GM18951 (cell line): Measurements from ENCODE around the gene HLA-DMB.

Experiments used
- POLR2A ChIP-seq: IDR thresholded peaks from 4 replicates; pipeline ENCODE4 v1.6.1; 2011; ENCODE audit warnings: mild to moderate bottlenecking; ENCODE audit not compliant: insufficient read length, insufficient read depth; ENCODE audit errors: extremely low read depth
- in situ Hi-C: fragments of 300-500 bp; cut with MboI; formaldehyde crosslinking; loops from one replicate; pipeline ENCODE4 v1.12.0; 2022; ENCODE audit warnings: low sequenced_read_pairs, mixed read lengths, inconsistent platforms; ENCODE audit not compliant: unreplicated experiment

HLA-DMB gene

GRCh38 chr6:32940656-32941213 lies at the start of gene HLA-DMB:
Gene HLA-DMB (minus strand): TSS chr6:32941028. CDS start chr6:32940807, 221 bp downstream.
- in situ Hi-C loops: loop anchor here (5.0 kb wide), 1 partner anchor 53 kb away; no protein-coding TSS in a partner anchor
- peak; percentile 73 for TF ChIP-seq POLR2A

GRCh38 chr6:32989368-32989767 lies 48.5 kb upstream of the HLA-DMB start:
- TF ChIP-seq POLR2A: no peak
- in situ Hi-C loops: no loop called here

DNA sequence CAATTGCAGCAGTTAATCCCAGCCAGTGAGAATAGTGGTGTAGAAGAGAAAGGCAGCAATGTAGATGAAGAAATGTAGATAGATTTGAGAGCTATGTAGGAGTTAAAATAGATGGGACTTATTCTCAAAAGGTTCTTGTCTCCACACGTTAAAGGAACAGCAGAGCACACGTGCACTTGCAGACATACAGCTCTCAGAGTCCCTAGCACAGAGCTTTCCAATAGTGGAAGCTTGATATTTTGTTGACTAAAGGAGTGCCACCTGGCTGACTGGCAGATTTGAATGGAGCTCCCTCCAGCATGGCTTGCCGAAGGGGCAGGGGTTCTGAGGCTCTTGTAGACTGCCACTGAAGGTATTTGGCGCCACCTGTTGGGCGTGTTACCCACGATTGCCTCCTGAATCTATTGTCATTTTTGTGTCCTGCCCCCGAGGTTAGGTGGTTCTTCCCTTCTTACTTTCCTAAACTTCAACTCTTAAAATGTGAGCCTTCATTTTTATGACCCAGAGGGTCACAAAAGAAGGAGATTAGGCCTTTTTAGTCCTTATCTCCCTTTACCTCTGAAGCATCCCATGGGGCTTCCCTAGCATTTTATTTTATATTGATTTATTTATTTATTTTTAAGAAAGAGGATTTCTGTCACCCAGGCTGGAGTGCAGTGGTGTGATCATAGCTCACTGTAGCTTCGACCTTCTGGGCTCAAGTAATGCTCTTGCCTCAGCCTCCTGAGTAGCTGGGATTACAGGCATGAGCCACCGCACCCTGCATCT lies 44.0 kb upstream of the HLA-DMB start:
- in situ Hi-C loops: no loop called here
- TF ChIP-seq POLR2A: no peak

DNA sequence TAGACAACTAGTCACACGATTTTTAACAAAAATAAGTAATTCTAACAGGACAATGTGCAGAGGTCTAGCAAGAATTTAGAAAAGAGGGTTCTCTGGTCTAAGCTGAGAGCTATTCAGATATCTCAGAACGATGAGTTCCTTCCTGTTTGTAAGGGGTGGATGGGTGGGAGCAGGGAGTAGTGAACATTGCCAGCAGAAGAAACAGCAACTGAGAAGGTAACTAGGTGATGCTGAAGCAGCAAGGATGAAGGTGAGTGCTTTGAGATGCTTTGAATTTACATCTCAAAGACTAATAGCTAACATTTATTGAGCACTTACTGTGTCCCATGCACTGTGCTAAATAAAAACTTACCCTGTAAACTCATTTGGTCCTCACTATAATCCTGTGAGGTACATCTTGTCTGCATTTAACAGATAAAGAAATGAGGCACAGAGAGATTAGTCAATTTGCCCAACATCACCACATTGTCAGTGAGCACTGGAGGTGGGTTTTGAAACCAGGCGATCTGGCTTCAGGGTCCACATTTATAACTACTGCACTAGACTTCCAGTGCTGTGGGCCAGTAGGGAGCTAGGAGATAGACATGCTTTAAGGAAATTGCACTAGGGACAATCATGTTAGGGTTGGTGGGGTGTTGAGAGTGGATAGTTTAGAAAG lies 43.3 kb upstream of the HLA-DMB start:
- in situ Hi-C loops: no loop called here
- no peak for TF ChIP-seq POLR2A

- in situ Hi-C loops: no loop called here
- no peak for TF ChIP-seq POLR2A
Measured at GRCh38 chr6:32983493-32983848, 42.6 kb upstream of the HLA-DMB start.

DNA sequence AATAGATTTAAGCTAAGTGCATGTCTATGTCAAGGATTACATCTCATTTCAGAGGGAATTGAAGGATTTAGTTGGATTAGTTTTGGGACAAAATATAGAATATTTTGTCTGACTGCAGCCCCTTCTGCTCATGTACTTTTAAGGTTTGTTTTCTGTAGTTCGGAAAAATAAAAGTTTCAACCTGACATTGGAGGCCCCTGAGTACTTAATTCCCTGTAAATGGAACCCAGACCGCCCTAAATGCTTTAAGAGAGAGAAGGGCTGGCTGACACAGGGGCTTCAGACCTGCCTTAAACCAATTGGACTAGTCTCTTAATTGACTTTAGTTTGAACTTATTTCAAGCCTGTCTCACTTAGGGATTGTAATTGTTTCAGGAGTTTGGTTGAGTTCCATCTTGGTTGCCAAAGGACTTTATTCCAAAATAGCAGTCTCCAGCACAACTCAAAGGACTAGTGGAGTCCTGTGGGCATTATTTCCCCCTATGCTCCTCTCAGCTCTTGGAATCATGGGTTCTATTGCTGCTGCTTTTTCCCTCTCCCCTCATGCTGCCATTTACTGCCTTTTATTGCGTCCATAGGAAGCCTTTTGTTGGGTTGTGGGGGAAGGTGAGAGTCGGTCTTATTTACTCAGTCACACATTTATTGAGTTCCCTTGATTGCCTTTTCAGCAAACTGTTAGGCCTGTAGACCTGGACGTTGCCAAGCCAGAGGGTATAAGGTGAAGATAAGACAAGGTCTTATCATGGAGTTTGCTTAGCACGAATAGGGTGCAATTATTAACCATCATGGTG lies 42.1 kb upstream of the HLA-DMB start:
- TF ChIP-seq POLR2A: peak; percentile 39
- in situ Hi-C loops: no loop called here

- in situ Hi-C loops: no loop called here
- TF ChIP-seq POLR2A: no peak
Measured at GRCh38 chr6:32982084-32982701, 41.4 kb upstream of the HLA-DMB start.

DNA sequence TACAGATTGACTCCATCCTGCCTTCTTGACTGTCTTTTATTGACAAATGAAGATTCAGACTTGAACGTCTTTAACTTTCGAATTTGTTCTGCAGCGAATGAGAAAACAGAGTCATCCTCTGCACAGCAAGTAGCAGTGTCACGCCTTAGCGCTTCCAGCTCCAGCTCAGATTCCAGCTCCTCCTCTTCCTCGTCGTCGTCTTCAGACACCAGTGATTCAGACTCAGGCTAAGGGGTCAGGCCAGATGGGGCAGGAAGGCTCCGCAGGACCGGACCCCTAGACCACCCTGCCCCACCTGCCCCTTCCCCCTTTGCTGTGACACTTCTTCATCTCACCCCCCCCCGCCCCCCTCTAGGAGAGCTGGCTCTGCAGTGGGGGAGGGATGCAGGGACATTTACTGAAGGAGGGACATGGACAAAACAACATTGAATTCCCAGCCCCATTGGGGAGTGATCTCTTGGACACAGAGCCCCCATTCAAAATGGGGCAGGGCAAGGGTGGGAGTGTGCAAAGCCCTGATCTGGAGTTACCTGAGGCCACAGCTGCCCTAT lies 39.7 kb upstream of the HLA-DMB start:
- in situ Hi-C loops: no loop called here
- no peak for TF ChIP-seq POLR2A

DNA sequence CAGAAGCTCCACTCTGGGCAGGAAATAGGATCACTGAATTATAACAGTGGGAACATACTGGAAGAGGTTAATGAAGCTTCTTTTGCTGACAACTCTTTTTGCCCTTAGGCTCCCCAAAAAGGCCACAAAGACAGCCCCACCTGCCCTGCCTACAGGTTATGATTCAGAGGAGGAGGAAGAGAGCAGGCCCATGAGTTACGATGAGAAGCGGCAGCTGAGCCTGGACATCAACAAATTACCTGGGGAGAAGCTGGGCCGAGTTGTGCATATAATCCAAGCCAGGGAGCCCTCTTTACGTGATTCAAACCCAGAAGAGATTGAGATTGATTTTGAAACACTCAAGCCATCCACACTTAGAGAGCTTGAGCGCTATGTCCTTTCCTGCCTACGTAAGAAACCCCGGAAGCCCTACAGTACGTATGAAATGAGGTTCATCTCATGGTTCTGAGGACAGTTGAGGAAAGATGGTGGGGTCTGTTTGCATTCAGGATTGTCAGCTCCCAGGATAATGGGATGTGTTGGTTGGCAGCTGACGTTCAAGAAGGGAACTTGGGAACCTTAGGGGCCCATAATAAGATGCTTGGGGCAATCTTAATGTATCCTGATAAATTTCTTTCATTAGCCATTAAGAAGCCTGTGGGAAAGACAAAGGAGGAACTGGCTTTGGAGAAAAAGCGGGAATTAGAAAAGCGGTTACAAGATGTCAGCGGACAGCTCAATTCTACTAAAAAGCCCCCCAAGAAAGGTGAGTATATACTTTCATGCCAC lies 39.1 kb upstream of the HLA-DMB start:
- in situ Hi-C loops: no loop called here
- TF ChIP-seq POLR2A: peak; percentile 34

DNA sequence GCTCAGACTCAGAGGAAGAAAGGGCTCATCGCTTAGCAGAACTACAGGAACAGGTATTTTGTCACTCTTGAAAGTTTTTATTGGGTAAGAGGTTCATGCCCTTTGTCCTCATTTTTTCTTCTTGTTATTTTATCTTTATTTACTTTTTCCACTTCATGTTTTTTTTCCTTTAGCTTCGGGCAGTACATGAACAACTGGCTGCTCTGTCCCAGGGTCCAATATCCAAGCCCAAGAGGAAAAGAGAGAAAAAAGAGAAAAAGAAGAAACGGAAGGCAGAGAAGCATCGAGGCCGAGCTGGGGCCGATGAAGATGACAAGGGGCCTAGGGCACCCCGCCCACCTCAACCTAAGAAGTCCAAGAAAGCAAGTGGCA lies 37.1 kb upstream of the HLA-DMB start:
- no peak for TF ChIP-seq POLR2A
- in situ Hi-C loops: no loop called here

DNA sequence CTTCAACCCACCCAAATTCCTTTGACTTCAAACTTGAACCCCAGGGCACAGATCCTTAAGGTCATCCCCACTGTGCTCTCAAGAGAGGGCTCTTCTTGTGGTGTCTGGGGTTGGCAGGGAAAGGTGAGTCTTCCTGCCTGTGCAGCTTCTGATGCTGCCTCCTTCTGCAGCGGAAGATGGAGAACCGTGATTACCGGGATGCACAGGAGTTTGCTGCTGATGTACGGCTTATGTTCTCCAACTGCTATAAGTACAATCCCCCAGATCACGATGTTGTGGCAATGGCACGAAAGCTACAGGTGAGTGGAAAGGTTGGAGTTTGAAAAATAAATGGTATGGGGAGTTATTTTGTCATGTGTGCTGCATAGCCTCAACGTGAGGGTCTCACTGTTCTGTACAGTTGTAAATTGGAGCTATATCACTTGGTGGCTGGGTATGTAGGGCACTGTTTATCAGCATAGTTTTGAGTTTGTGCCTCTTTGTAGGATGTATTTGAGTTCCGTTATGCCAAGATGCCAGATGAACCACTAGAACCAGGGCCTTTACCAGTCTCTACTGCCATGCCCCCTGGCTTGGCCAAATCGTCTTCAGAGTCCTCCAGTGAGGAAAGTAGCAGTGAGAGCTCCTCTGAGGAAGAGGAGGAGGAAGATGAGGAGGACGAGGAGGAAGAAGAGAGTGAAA lies 36.6 kb upstream of the HLA-DMB start:
- no peak for TF ChIP-seq POLR2A

More for the DNA sequence above, 36.6 kb upstream of the HLA-DMB start:
- in situ Hi-C loops: no loop called here
